ENCODE measurements around the gene FOSL1. TPM values are rescaled to one million over a fixed set of nuclear protein-coding genes. Genes with fewer than 3 reads are reported as not detected.

The FOSL1 gene
- total RNA-seq, 1 experiment from 2014 or later, result 2.7 TPM

- TF ChIP-seq CTCF (IDR thresholded peaks at IDR 0.05; ENCODE audit: insufficient read depth in 1 of 2, low read depth in 1 of 2, low read length in 1 of 2, severe bottlenecking in 1 of 2, unreplicated experiment in 1 of 2), result no peak
- intact Hi-C loops (cut with micrococcal nuclease; ENCODE audit: unreplicated experiment), result loop anchor here (5.0 kb wide), 1 partner anchor 47 kb away; the partner anchor contains the start of gene SART1
- Histone ChIP-seq H3K4me1 (peaks cover 19% of the 10 kb centered on the region), H3K4me3 (ENCODE audit: low read depth, low read length) (no peak overlapping the region), H3K36me3 (ENCODE audit: control insufficient read depth, insufficient read depth, low read length) (no peaks in the 10 kb centered on the region; the same call in 1 of the 2 replicates), H3K27me3 (replicated peaks; ENCODE audit: control insufficient read depth, insufficient read depth, low read length) (no peaks in the 10 kb centered on the region), H3K9me3 (no peaks in the 10 kb centered on the region)
- no TSS peak for BruUV-seq (replicated peaks)
- Mint-ChIP-seq H3K4me3 (ENCODE audit: unreplicated experiment) (no peak overlapping the region), H3K27ac (ENCODE audit: unreplicated experiment) (no peak overlapping the region), H3K27me3 (ENCODE audit: insufficient read depth, unreplicated experiment) (no peaks in the 10 kb centered on the region), H3K36me3 (ENCODE audit: insufficient read depth, unreplicated experiment) (peaks cover 8% of the 10 kb centered on the region), H3K4me1 (ENCODE audit: low read depth, unreplicated experiment) (peaks cover 6% of the 10 kb centered on the region), H3K9me3 (ENCODE audit: unreplicated experiment) (no peaks in the 10 kb centered on the region)
- CTCF ChIA-PET, result interaction anchor here (1.0 to 1.4 kb wide), 2 partner anchors 25 to 27 kb away, joined by 4 read pairs; partner anchors contain the start of genes CCDC85B and FIBP
- POLR2A ChIA-PET, result no interaction called here
- DNase-seq, result no peak
Measured at GRCh38 chr11:65915101-65915820, 15.1 kb upstream of the FOSL1 start.

- BruUV-seq (replicated peaks), result no TSS peak
- no peaks in the 10 kb centered on the region for H3K27me3 ChIP-seq (replicated peaks; ENCODE audit: control insufficient read depth, insufficient read depth, low read length)
- TF ChIP-seq CTCF (IDR thresholded peaks at IDR 0.05; ENCODE audit: insufficient read depth in 1 of 2, low read depth in 1 of 2, low read length in 1 of 2, severe bottlenecking in 1 of 2, unreplicated experiment in 1 of 2), result no peak
- H3K27ac Mint-ChIP-seq (ENCODE audit: unreplicated experiment), result no peak overlapping the region
- H3K27me3 Mint-ChIP-seq (ENCODE audit: insufficient read depth, unreplicated experiment), result no peaks in the 10 kb centered on the region
- ChIA-PET POLR2A (no interaction called here), CTCF (interaction anchor here (1.3 to 2.6 kb wide), 3 partner anchors 22 to 76 kb away, joined by 4 to 45 read pairs (median 27); partner anchors contain the start of genes CCDC85B and FIBP)
- H3K9me3 Mint-ChIP-seq (ENCODE audit: unreplicated experiment), result no peaks in the 10 kb centered on the region
- intact Hi-C loops (cut with micrococcal nuclease; ENCODE audit: unreplicated experiment), result loop anchor here (5.0 kb wide), 1 partner anchor 74 kb away; no protein-coding TSS in a partner anchor
- no peak overlapping the region for H3K4me3 ChIP-seq (ENCODE audit: low read depth, low read length)
- H3K4me1 ChIP-seq, result peaks cover 13% of the 10 kb centered on the region
- no peaks in the 10 kb centered on the region; the same call in 1 of the 2 replicates for H3K36me3 ChIP-seq (ENCODE audit: control insufficient read depth, insufficient read depth, low read length)
- no peaks in the 10 kb centered on the region for H3K36me3 Mint-ChIP-seq (ENCODE audit: insufficient read depth, unreplicated experiment)
- no peak overlapping the region for H3K4me3 Mint-ChIP-seq (ENCODE audit: unreplicated experiment)
- no peaks in the 10 kb centered on the region for H3K9me3 ChIP-seq
- peaks cover 6% of the 10 kb centered on the region for H3K4me1 Mint-ChIP-seq (ENCODE audit: low read depth, unreplicated experiment)
- DNase-seq, result no peak
Measured at GRCh38 chr11:65912845-65913244, 12.7 kb upstream of the FOSL1 start.

- intact Hi-C loops (cut with micrococcal nuclease; ENCODE audit: unreplicated experiment), result loop anchor here (1.0 to 5.0 kb wide), 3 partner anchors 12 to 75 kb away; partner anchors contain the start of gene FOSL1
Measured at GRCh38 chr11:65911682-65912568, 11.7 kb upstream of the FOSL1 start.

More at GRCh38 chr11:65911682-65912568, 11.7 kb upstream of the FOSL1 start:
- no peak overlapping the region for H3K27ac Mint-ChIP-seq (ENCODE audit: unreplicated experiment)
- no peaks in the 10 kb centered on the region for H3K36me3 ChIP-seq (ENCODE audit: control insufficient read depth, insufficient read depth, low read length)
- BruUV-seq (replicated peaks), result no TSS peak
- no peaks in the 10 kb centered on the region for H3K36me3 Mint-ChIP-seq (ENCODE audit: insufficient read depth, unreplicated experiment)
- H3K4me1 Mint-ChIP-seq (ENCODE audit: low read depth, unreplicated experiment), result peaks cover 6% of the 10 kb centered on the region
- H3K9me3 ChIP-seq, result no peaks in the 10 kb centered on the region
- no peaks in the 10 kb centered on the region for H3K9me3 Mint-ChIP-seq (ENCODE audit: unreplicated experiment)
- DNase-seq, result peak; percentile 65 to 73
- H3K27me3 Mint-ChIP-seq (ENCODE audit: insufficient read depth, unreplicated experiment), result no peaks in the 10 kb centered on the region
- no peak overlapping the region for H3K4me3 ChIP-seq (ENCODE audit: low read depth, low read length)
- no peaks in the 10 kb centered on the region for H3K27me3 ChIP-seq (replicated peaks; ENCODE audit: control insufficient read depth, insufficient read depth, low read length)
- ChIA-PET POLR2A (interaction anchor here (0.6 to 1.2 kb wide), 4 partner anchors 11 to 52 kb away, joined by 4 to 11 read pairs (median 6); partner anchors contain the start of genes FIBP and FOSL1), CTCF (interaction anchor here (0.6 to 2.6 kb wide), 7 partner anchors 13 to 77 kb away, joined by 3 to 45 read pairs (median 4); partner anchors contain the start of genes CCDC85B and FIBP)
- peak overlapping the region; percentile 28 for H3K4me3 Mint-ChIP-seq (ENCODE audit: unreplicated experiment)
- TF ChIP-seq CTCF (IDR thresholded peaks at IDR 0.05; ENCODE audit: insufficient read depth in 1 of 2, low read depth in 1 of 2, low read length in 1 of 2, severe bottlenecking in 1 of 2, unreplicated experiment in 1 of 2), result peak; percentile 46 to 77
- peaks cover 8% of the 10 kb centered on the region for H3K4me1 ChIP-seq

All from Caco-2 (cell line).